Vagina (tissue), 2 donors: ENCODE data around the gene MT1B. TPM values are rescaled to one million over a fixed set of nuclear protein-coding genes. Genes with fewer than 3 reads are reported as not detected.
"Not testable (repeated sequence)": the region's sequence is repeated elsewhere in the genome, so short reads cannot be mapped to it uniquely, and the experiment has no call there.

Experiments used
- DNase-seq, 2 donors: peaks; one replicate each; pipeline ENCODE4 v3.0.0-alpha.2; 2017; ENCODE audit errors: extremely low spot score in 2 of 2
- H3K27ac ChIP-seq: fragments of 200-600 bp; sonication (generic); one replicate; pipeline ENCODE4 v1.5.1; 2019
- H3K27me3 ChIP-seq: fragments of 200-600 bp; sonication (generic); one replicate; pipeline ENCODE4 v1.5.1; 2019
- H3K36me3 ChIP-seq, 2 donors: fragments of 200-600 bp; sonication (generic); one replicate each; pipeline ENCODE4 v1.5.1; 2017 to 2019
- H3K4me1 ChIP-seq: fragments of 200-600 bp; sonication (generic); one replicate; pipeline ENCODE4 v1.5.1; 2019
- H3K4me3 ChIP-seq, 2 donors: fragments of 200-600 bp; sonication (generic); 1 replicate in 1 of 2; 2 replicates in 1 of 2; pipeline ENCODE4 v1.5.1; 2016 to 2019
- H3K9me3 ChIP-seq: fragments of 200-600 bp; sonication (generic); one replicate; pipeline ENCODE4 v1.5.1; 2019
- CTCF ChIP-seq, 3 experiments: fragments of 450-650 bp in 2 of 3; fragments of 200-600 bp in 1 of 3; sonication (generic) in 1 of 3; IDR thresholded peaks; one replicate each; pipeline ENCODE4 v1.5.1; 2017 to 2019; ENCODE audit warnings: antibody characterized with exemption in 3 of 3, mild to moderate bottlenecking in 2 of 3, moderate library complexity in 2 of 3
- POLR2A ChIP-seq, 2 donors: fragments of 450-650 bp; IDR thresholded peaks; one replicate each; pipeline ENCODE4 v1.6.1; 2017; ENCODE audit warnings: antibody characterized with exemption in 2 of 2, mild to moderate bottlenecking in 2 of 2, moderate library complexity in 2 of 2
- POLR2AphosphoS5 ChIP-seq, 2 donors: sonication (generic); formaldehyde crosslinking; IDR thresholded peaks; one replicate each; pipeline ENCODE4 v1.9.0; 2017; ENCODE audit warnings: antibody characterized with exemption in 2 of 2, mild to moderate bottlenecking in 2 of 2, low read depth in 1 of 2; ENCODE audit not compliant: insufficient read depth in 1 of 2
- intact Hi-C: fragments of 100-400 bp; cut with DNase I; formaldehyde crosslinking; loops from one replicate; pipeline ENCODE4 v1.15.1; 2023
- total RNA-seq: library from RNA; depleted of rRNA; stranded (reverse); fragments of >200 nt; gene quantifications from one replicate; pipeline ENCODE4 v1.2.3, GENCODE V29; 2016

Gene MT1B
- total RNA-seq, 1 donor from 2014 or later: not detected

GRCh38 chr16:56672761-56673536, 21.3 kb downstream of the MT1B start:
- H3K4me1 ChIP-seq: peaks cover 27% of the 10 kb centered on the region
- H3K4me3 ChIP-seq: no peak overlapping the region
- intact Hi-C loops: no loop called here
- H3K27me3 ChIP-seq: no peaks in the 10 kb centered on the region
- DNase-seq: no peak
- TF ChIP-seq POLR2A (IDR thresholded peaks at IDR 0.05) (no peak), CTCF (IDR thresholded peaks at IDR 0.05) (no peak), POLR2AphosphoS5 (IDR thresholded peaks at IDR 0.05; ENCODE audit: insufficient read depth in 1 of 2, low read depth in 1 of 2) (no peak)
- H3K36me3 ChIP-seq: no peaks in the 10 kb centered on the region
- H3K9me3 ChIP-seq: no peaks in the 10 kb centered on the region
- H3K27ac ChIP-seq: no peak overlapping the region

GRCh38 chr16:56673921-56674320, 22.2 kb downstream of the MT1B start:
- Histone ChIP-seq H3K9me3 (no peaks in the 10 kb centered on the region), H3K4me1 (peaks cover 21% of the 10 kb centered on the region), H3K4me3 (no peak overlapping the region), H3K27ac (no peak overlapping the region), H3K27me3 (no peaks in the 10 kb centered on the region), H3K36me3 (no peaks in the 10 kb centered on the region)
- TF ChIP-seq POLR2AphosphoS5 (IDR thresholded peaks at IDR 0.05; ENCODE audit: insufficient read depth in 1 of 2, low read depth in 1 of 2) (peak in 1 of 2 donors; percentile 14), POLR2A (IDR thresholded peaks at IDR 0.05) (no peak), CTCF (IDR thresholded peaks at IDR 0.05) (peak; percentile 14 to 46 (median 38))
- intact Hi-C loops: no loop called here
- DNase-seq: no peak

GRCh38 chr16:56674570-56674969, 22.9 kb downstream of the MT1B start:
- peaks cover 14% of the 10 kb centered on the region for H3K4me1 ChIP-seq
- H3K27ac ChIP-seq, intact Hi-C loops, H3K36me3 ChIP-seq, H3K27me3 ChIP-seq, H3K4me3 ChIP-seq, H3K9me3 ChIP-seq, DNase-seq: not testable (repeated sequence)

- H3K9me3 ChIP-seq: no peaks in the 10 kb centered on the region
- H3K4me3 ChIP-seq: peak overlapping the region; percentile 3 to 5
- no peak for TF ChIP-seq CTCF (IDR thresholded peaks at IDR 0.05)
- no peak for TF ChIP-seq POLR2A (IDR thresholded peaks at IDR 0.05)
- TF ChIP-seq POLR2AphosphoS5 (IDR thresholded peaks at IDR 0.05; ENCODE audit: insufficient read depth in 1 of 2, low read depth in 1 of 2): no peak
- peaks cover 10% of the 10 kb centered on the region for H3K4me1 ChIP-seq
- no peaks in the 10 kb centered on the region for H3K27me3 ChIP-seq
- intact Hi-C loops: no loop called here
- no peak overlapping the region for H3K27ac ChIP-seq
- DNase-seq: no peak
- H3K36me3 ChIP-seq: no peaks in the 10 kb centered on the region
These were observed 24.1 kb downstream of the MT1B start for GRCh38 chr16:56675685-56676210.

GRCh38 chr16:56677474-56677873, 25.8 kb downstream of the MT1B start:
- no peaks in the 10 kb centered on the region for H3K36me3 ChIP-seq
- no peaks in the 10 kb centered on the region for H3K27me3 ChIP-seq
- no peaks in the 10 kb centered on the region for H3K9me3 ChIP-seq
- H3K4me1 ChIP-seq: peaks cover 18% of the 10 kb centered on the region
- no peak overlapping the region for H3K4me3 ChIP-seq
- intact Hi-C loops: no loop called here
- no peak for DNase-seq
- H3K27ac ChIP-seq: no peak overlapping the region
- TF ChIP-seq POLR2A (IDR thresholded peaks at IDR 0.05): no peak
- TF ChIP-seq CTCF (IDR thresholded peaks at IDR 0.05): no peak
- no peak for TF ChIP-seq POLR2AphosphoS5 (IDR thresholded peaks at IDR 0.05; ENCODE audit: insufficient read depth in 1 of 2, low read depth in 1 of 2)
